K562 (cell line): ENCODE data around the gene SPATS2. TPM values are rescaled to one million over a fixed set of nuclear protein-coding genes. Genes with fewer than 3 reads are reported as not detected.
A peak's percentile ranks its signal among the peaks of the same experiment; 100 is the strongest.

Experiments
- ATAC-seq: fragments of 200-7000 bp; cut with Tn5 transposase; 3 replicates; pipeline ENCODE4 v1.9.1; 2020; ENCODE audit warnings: moderate library complexity
- BruUV-seq: library from RNA; stranded (reverse); fragments of 400-500 nt; replicated peaks from 2 replicates; lab custom pipeline; 2021; lab: Mats Ljungman, UMichigan
- CTCF ChIA-PET: fragments of 300-600 bp; formaldehyde crosslinking; extraction: SDS; loops from one replicate; lab custom pipeline; 2021; ENCODE audit warnings: low intra/inter-chr PET ratio; lab: Yijun Ruan, JAX
- POLR2A ChIA-PET: fragments of 300-600, 350-650 bp; sonication (Branson Sonifier 250); formaldehyde crosslinking; extraction: SDS; loops from one replicate; lab custom pipeline; 2021; ENCODE audit warnings: antibody characterized with exemption, inconsistent platforms; lab: Yijun Ruan, JAX
- DNase-seq, 4 experiments: peaks; one replicate each; pipeline versions ENCODE4 v3.0.0 to v3.0.0-alpha.2; 2011 to 2018; ENCODE audit warnings: low spot score in 3 of 4, mixed read lengths in 3 of 4; ENCODE audit errors: extremely low read depth in 1 of 4
- FAIRE-seq: peaks from 2 replicates; lab custom pipeline; 2011; peaks lifted over from hg19 to GRCh38; lab: Jason Lieb, UNC
- H2AFZ ChIP-seq: 2 replicates; pipeline ENCODE4 v1.6.0; 2011; ENCODE audit warnings: low read depth, low read length, control low read depth, inconsistent platforms
- H3K27ac ChIP-seq: fragments of 200-600 bp; 3 replicates; pipeline ENCODE4 v1.8.0; 2011; ENCODE audit warnings: low read depth, mild to moderate bottlenecking, control low read depth, inconsistent platforms, low read length, moderate library complexity, mixed read lengths; ENCODE audit errors: extremely low read depth
- H3K27me3 ChIP-seq, 2 experiments: fragments of 300-600 bp in 1 of 2; 2 replicates in 1 of 2; 3 replicates in 1 of 2; pipeline versions ENCODE4 v1.6.0 to v1.8.0; 2011; ENCODE audit warnings: inconsistent platforms in 2 of 2, low read length in 2 of 2, mild to moderate bottlenecking in 1 of 2, mixed read lengths in 1 of 2, moderate library complexity in 1 of 2; ENCODE audit not compliant: control insufficient read depth in 2 of 2, insufficient read depth in 2 of 2
- H3K36me3 ChIP-seq: fragments of 300-600 bp; 3 replicates; pipeline ENCODE4 v1.8.0; 2011; ENCODE audit warnings: mild to moderate bottlenecking, low read length, inconsistent platforms; ENCODE audit not compliant: control insufficient read depth, insufficient read depth
- H3K4me1 ChIP-seq, 2 experiments: fragments of 200-600 bp in 1 of 2; replicated peaks in 1 of 2; 2 replicates in 1 of 2; 3 replicates in 1 of 2; pipeline versions ENCODE4 v1.5.1 to v1.8.0; 2011; ENCODE audit warnings: inconsistent platforms in 2 of 2, low read length in 2 of 2, mild to moderate bottlenecking in 1 of 2, mixed read lengths in 1 of 2, moderate library complexity in 1 of 2; ENCODE audit not compliant: control insufficient read depth in 2 of 2, insufficient read depth in 2 of 2
- H3K4me2 ChIP-seq: 2 replicates; pipeline ENCODE4 v1.6.1; 2011; ENCODE audit warnings: low read length, control low read depth, inconsistent platforms, mixed read lengths; ENCODE audit not compliant: insufficient read depth
- H3K4me3 ChIP-seq: fragments of 200-600 bp; sonication (generic), shearing (Covaris generic); 2 replicates; pipeline ENCODE4 v1.5.1; 2016; ENCODE audit warnings: control low read depth, inconsistent platforms
- H3K79me2 ChIP-seq: fragments of 200-600 bp; 3 replicates; pipeline ENCODE4 v1.8.0; 2011; ENCODE audit warnings: low read length, inconsistent platforms; ENCODE audit not compliant: control insufficient read depth, insufficient read depth
- H3K9ac ChIP-seq, 2 experiments: 2 replicates each; pipeline versions ENCODE4 v1.6.0 to v1.6.1; 2011; ENCODE audit warnings: low read depth in 2 of 2, low read length in 2 of 2, control low read depth in 1 of 2, inconsistent platforms in 1 of 2, mild to moderate bottlenecking in 1 of 2, mixed read lengths in 1 of 2; ENCODE audit not compliant: insufficient read depth in 1 of 2
- H3K9me1 ChIP-seq: one replicate; pipeline ENCODE4 v1.6.0; 2011; ENCODE audit warnings: inconsistent platforms, mild to moderate bottlenecking, low read length, moderate library complexity; ENCODE audit not compliant: control insufficient read depth, insufficient read depth
- H3K9me3 ChIP-seq: replicated peaks from 2 replicates; pipeline ENCODE4 v1.5.1; 2011; ENCODE audit warnings: low read depth, low read length, inconsistent platforms; ENCODE audit not compliant: control insufficient read depth, insufficient read depth
- H4K20me1 ChIP-seq: replicated peaks from 2 replicates; pipeline ENCODE4 v1.6.1; 2011; ENCODE audit warnings: low read length, inconsistent platforms, mixed read lengths; ENCODE audit not compliant: control insufficient read depth, insufficient read depth
- EGR1 ChIP-seq: fragments of 450-650 bp; conservative IDR thresholded peaks from 2 replicates; pipeline ENCODE4 v1.6.1; 2017; ENCODE audit warnings: mild to moderate bottlenecking
- ERF ChIP-seq: fragments of 450-650 bp; formaldehyde crosslinking; IDR thresholded peaks from 2 replicates; pipeline ENCODE4 v1.4.0; 2020; ENCODE audit warnings: mild to moderate bottlenecking, mixed read lengths
- MAZ ChIP-seq, 2 experiments: fragments of 450-650 bp in 1 of 2; sonication (generic) in 1 of 2; formaldehyde crosslinking; IDR thresholded peaks in 1 of 2; conservative IDR thresholded peaks in 1 of 2; 2 replicates each; pipeline versions ENCODE4 v1.4.0 to v1.5.0; 2020; ENCODE audit warnings: mild to moderate bottlenecking in 1 of 2, missing genetic modification reagents in 1 of 2
- MITF ChIP-seq: IDR thresholded peaks from 2 replicates; pipeline ENCODE4 v1.6.1; 2014; ENCODE audit warnings: antibody characterized with exemption
- MXI1 ChIP-seq: IDR thresholded peaks from 2 replicates; pipeline ENCODE4 v1.6.1; 2011; ENCODE audit warnings: low read depth, mild to moderate bottlenecking, improper control_type of control experiment, low read length
- NBN ChIP-seq: fragments of 450-650 bp; IDR thresholded peaks from 2 replicates; pipeline ENCODE4 v1.6.1; 2016; ENCODE audit warnings: low read depth, mild to moderate bottlenecking
- PHF8 ChIP-seq: fragments of 200-600 bp; sonication (generic); IDR thresholded peaks from 2 replicates; pipeline ENCODE4 v1.6.1; 2012; ENCODE audit warnings: mixed run types, mild to moderate bottlenecking, inconsistent platforms, low read length, moderate library complexity, borderline replicate concordance
- RBM14 ChIP-seq: fragments of 200-400 bp; formaldehyde crosslinking; IDR thresholded peaks from 2 replicates; pipeline ENCODE4 v1.6.1; 2018; ENCODE audit warnings: low read depth, mild to moderate bottlenecking, low read length, moderate library complexity, borderline replicate concordance; ENCODE audit not compliant: insufficient read depth
- RBM22 ChIP-seq: fragments of 200-400 bp; formaldehyde crosslinking; IDR thresholded peaks from 2 replicates; pipeline ENCODE4 v1.6.1; 2018; ENCODE audit warnings: low read length, low read depth; ENCODE audit not compliant: poor library complexity, severe bottlenecking
- SNIP1 ChIP-seq: fragments of 450-650 bp; IDR thresholded peaks from 2 replicates; pipeline ENCODE4 v1.7.1; 2017; ENCODE audit warnings: low read depth, mild to moderate bottlenecking
- TBP ChIP-seq: optimal IDR thresholded peaks from 2 replicates; pipeline ENCODE3; 2011; ENCODE audit warnings: low read depth, low read length, improper control_type of control experiment
- TCF3 ChIP-seq: sonication (generic); formaldehyde crosslinking; IDR thresholded peaks from 2 replicates; pipeline ENCODE4 v1.4.0; 2020; ENCODE audit warnings: mild to moderate bottlenecking, missing genetic modification reagents
- THAP12 ChIP-seq: fragments of 250-450 bp; sonication (Bioruptor Pico); IDR thresholded peaks from 2 replicates; pipeline ENCODE4 v1.9.0; 2021; ENCODE audit warnings: mild to moderate bottlenecking, inconsistent platforms
- USF2 ChIP-seq: sonication (generic); formaldehyde crosslinking; IDR thresholded peaks from 2 replicates; pipeline ENCODE4 v1.5.0; 2020; ENCODE audit warnings: missing genetic modification reagents
- ZFP91 ChIP-seq: sonication (generic); formaldehyde crosslinking; IDR thresholded peaks from 2 replicates; pipeline ENCODE4 v1.8.0; 2022; ENCODE audit warnings: mild to moderate bottlenecking, missing genetic modification reagents
- ZNF253 ChIP-seq: fragments of 250-450 bp; sonication (Bioruptor Pico); conservative IDR thresholded peaks from 2 replicates; pipeline ENCODE4 v1.6.1; 2021; ENCODE audit warnings: mild to moderate bottlenecking
- WGBS: fragments of 100-300 bp; shearing (Covaris generic); methylation state at CpG from one replicate; pipeline ENCODE4 v1.1.6; 2016; ENCODE audit warnings: low coverage, mixed read lengths; ENCODE audit not compliant: insufficient coverage; ENCODE audit errors: missing lambda C conversion rate; 5-methylcytosine and 5-hydroxymethylcytosine counted together
- in situ Hi-C: fragments of 300-500 bp; cut with MboI; formaldehyde crosslinking; loops from 4 replicates; pipeline ENCODE4 v1.15.0; 2018; ENCODE audit warnings: inconsistent platforms, mixed read lengths
- intact Hi-C: fragments of 100-400 bp; cut with micrococcal nuclease; formaldehyde crosslinking; loops from 2 replicates; pipeline ENCODE4 v1.14.2; 2022
- polyA plus RNA-seq, 8 experiments: library from polyadenylated mRNA; depleted of rRNA in 4 of 8; stranded (reverse) in 5 of 8; unstranded in 3 of 8; fragments of >200 nt; fragmentation: Nextera tagmentation in 2 of 8; fragmentation: Illumina TruSeq in 1 of 8; extraction: Ambion mirVana in 2 of 8; extraction: Trizol in 1 of 8; gene quantifications; 2 replicates each; pipeline versions ENCODE4 v1.2.1 to v1.2.3, GENCODE V29; 2011 to 2014; ENCODE audit warnings: inconsistent platforms in 1 of 8, missing spikeins in 1 of 8
- total RNA-seq, 7 experiments: library from RNA; depleted of rRNA in 6 of 7; stranded (reverse); fragments of >200 nt in 6 of 7; fragmentation: Illumina TruSeq in 2 of 7; extraction: Trizol in 2 of 7; gene quantifications; 2 replicates each; pipeline versions ENCODE4 v1.2.1 to v1.2.3, GENCODE V29; 2011 to 2021; ENCODE audit warnings: low replicate concordance in 1 of 7

Gene SPATS2
- total and polyA plus RNA-seq, 9 of the 15 experiments (the other 6 are each of a cell fraction or from before 2014, with no cell fraction given) = 5.4 to 48.2 (median 17.5) TPM

GRCh38 chr12:49345051-49345824, 22.0 kb upstream of the SPATS2 start:
- WGBS = 21% methylated on average over 25 of the region's 70 CpGs
- no peak for DNase-seq
- Histone ChIP-seq H3K27me3 (peaks cover 27 to 37% of the 10 kb centered on the region in 2 experiments; a peak in 4 of 5 replicates), H3K4me2 (no peak overlapping the region), H3K9me1 (no peaks in the 10 kb centered on the region), H3K4me1 (peaks cover 23 to 52% of the 10 kb centered on the region in 2 experiments), H4K20me1 (peaks cover 5% of the 10 kb centered on the region; the same call in 1 of the 2 replicates), H3K9ac (0 out of 4 replicates have a peak overlapping the region, but pooled peaks of 1 of the 2 experiments have one; percentile 13), H2AFZ (no peak overlapping the region), H3K79me2 (no peaks in the 10 kb centered on the region), H3K36me3 (no peaks in the 10 kb centered on the region), H3K4me3 (no peak overlapping the region), H3K27ac (no peak overlapping the region), H3K9me3 (no peaks in the 10 kb centered on the region)
- ATAC-seq = no peak
- POLR2A ChIA-PET = no interaction called here
- no TSS peak for BruUV-seq
- intact Hi-C loops = loop anchor here (10.0 kb wide), 2 partner anchors 280 to 370 kb away; partner anchors contain the start of genes KMT2D, RHEBL1, WNT1 and WNT10B
- CTCF ChIA-PET = no interaction called here
- FAIRE-seq = no peak
- in situ Hi-C loops = no loop called here
- TF ChIP-seq SNIP1 (no peak), MITF (no peak), TBP (no peak), RBM14 (no peak), MXI1 (no peak), ZFP91 (no peak), NBN (no peak), EGR1 (no peak), MAZ (CRISPR knock-in tag; conservative IDR thresholded peaks at IDR 0.05 in 1 of 2, IDR thresholded peaks at IDR 0.05 in 1 of 2) (no peak), RBM22 (no peak), USF2 (no peak), TCF3 (CRISPR knock-in tag) (no peak), ZNF253 (CRISPR knock-in tag) (no peak), PHF8 (no peak), THAP12 (no peak), ERF (CRISPR knock-in tag) (no peak)
